Smooth muscle cell (in vitro differentiated cells): ENCODE results near the gene VPREB3. TPM values are rescaled to one million over a fixed set of nuclear protein-coding genes. Genes with fewer than 3 reads are reported as not detected.

Experiments
- DNase-seq: peaks from one replicate; lab custom pipeline; 2025; ENCODE audit not compliant: unreplicated experiment; lab: John Stamatoyannopoulos, UW
- H2AFZ ChIP-seq: fragments of 200-600 bp; sonication (generic); 2 replicates; pipeline ENCODE4 v1.6.0; 2016; ENCODE audit warnings: antibody characterized with exemption, low read depth, mild to moderate bottlenecking
- H3F3A ChIP-seq: fragments of 200-600 bp; sonication (generic); 2 replicates; pipeline ENCODE4 v1.6.0; 2017; ENCODE audit warnings: antibody characterized with exemption, low read depth
- H3K27ac ChIP-seq: fragments of 200-600 bp; sonication (generic); 2 replicates; pipeline ENCODE4 v1.5.1; 2016; ENCODE audit warnings: low read depth, mild to moderate bottlenecking
- H3K27me3 ChIP-seq: fragments of 200-600 bp; sonication (generic); 2 replicates; pipeline ENCODE4 v1.6.1; 2016; ENCODE audit warnings: low read depth, mild to moderate bottlenecking
- H3K36me3 ChIP-seq: fragments of 200-600 bp; sonication (generic); 2 replicates; pipeline ENCODE4 v1.5.1; 2016; ENCODE audit warnings: low read depth
- H3K4me1 ChIP-seq: fragments of 200-600 bp; sonication (generic); 2 replicates; pipeline ENCODE4 v1.5.1; 2016; ENCODE audit warnings: low read depth
- H3K4me2 ChIP-seq: fragments of 200-600 bp; sonication (generic); 2 replicates; pipeline ENCODE4 v1.6.0; 2016; ENCODE audit warnings: mild to moderate bottlenecking
- H3K4me3 ChIP-seq: fragments of 200-600 bp; sonication (generic); 2 replicates; pipeline ENCODE4 v1.5.1; 2016; ENCODE audit warnings: mild to moderate bottlenecking
- H3K79me2 ChIP-seq: fragments of 200-600 bp; sonication (generic); 2 replicates; pipeline ENCODE4 v1.6.0; 2016; ENCODE audit warnings: low read depth, mild to moderate bottlenecking
- H3K9ac ChIP-seq: fragments of 200-600 bp; sonication (generic); 2 replicates; pipeline ENCODE4 v1.6.0; 2016; ENCODE audit warnings: low read depth
- H3K9me3 ChIP-seq: fragments of 200-600 bp; sonication (generic); replicated peaks from 2 replicates; pipeline ENCODE4 v1.5.1; 2016; ENCODE audit warnings: low read depth
- H4K20me1 ChIP-seq: fragments of 200-600 bp; sonication (generic); 2 replicates; pipeline ENCODE4 v1.6.0; 2016; ENCODE audit warnings: low read depth
- WGBS: methylation state at CpG from one replicate; pipeline ENCODE4 v1.1.7; 2016; ENCODE audit warnings: low lambda C conversion rate; 5-methylcytosine and 5-hydroxymethylcytosine counted together
- polyA plus RNA-seq: library from polyadenylated mRNA; unstranded; fragments of >200 nt; fragmentation: Nextera tagmentation; extraction: Ambion mirVana; gene quantifications from 2 replicates; pipeline ENCODE4 v1.2.1, GENCODE V29; 2016
- total RNA-seq: library from RNA; depleted of rRNA; stranded (reverse); fragments of >200 nt; gene quantifications from 2 replicates; pipeline ENCODE4 v1.2.3, GENCODE V29; 2014
- TF ChIP-seq, protein P1 (sequence below): fragments of 200-600 bp; sonication (generic); IDR thresholded peaks from 2 replicates; pipeline ENCODE4 v1.5.1; 2017; ENCODE audit warnings: borderline replicate concordance, mild to moderate bottlenecking, antibody characterized with exemption; ENCODE audit not compliant: insufficient read depth, poor library complexity, severe bottlenecking

VPREB3 gene
- total and polyA plus RNA-seq, 2 experiments from 2014 or later = not detected

DNA sequence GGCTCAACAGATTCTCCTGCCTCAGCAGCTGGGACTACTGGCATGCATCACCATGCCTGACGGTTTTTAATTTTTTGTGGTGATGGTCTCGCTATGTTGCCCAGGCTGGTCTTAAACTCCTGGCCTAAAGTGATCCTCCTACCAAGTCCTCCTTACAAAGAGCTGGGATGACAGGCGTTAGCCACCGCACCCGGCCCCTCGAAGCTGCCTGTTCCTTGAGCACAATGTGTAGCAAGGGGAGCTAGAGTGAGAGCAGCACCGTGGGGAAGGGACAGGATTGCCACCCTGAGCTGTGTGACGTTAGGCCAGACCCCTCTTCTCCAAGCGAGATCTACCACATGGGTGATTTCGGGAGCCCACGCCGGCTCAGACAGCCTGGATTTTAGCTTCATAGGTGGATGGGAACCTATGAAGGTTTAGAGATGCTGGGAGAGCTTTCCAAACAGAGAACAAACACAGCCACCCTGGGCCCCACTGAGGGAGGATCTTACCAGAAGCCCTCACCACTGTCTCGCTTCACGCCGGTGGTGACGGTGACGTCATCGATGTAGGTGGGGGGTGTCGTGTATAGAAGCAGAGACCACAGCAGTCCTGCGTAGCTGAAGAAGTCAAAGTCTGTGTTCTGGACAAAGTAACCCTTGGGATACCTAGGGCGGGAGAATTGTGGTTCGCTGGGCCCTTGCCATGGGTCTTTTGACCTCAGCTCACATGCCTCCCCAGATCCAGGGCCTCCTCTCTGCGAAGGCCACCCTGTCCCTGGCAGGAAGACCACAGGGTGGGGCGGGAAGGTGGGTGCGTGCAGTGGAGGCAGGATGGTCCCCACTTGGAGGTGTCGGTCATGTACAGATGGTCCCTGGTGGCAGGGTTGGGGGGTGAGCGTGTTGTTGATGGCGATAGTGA, 40.3 kb downstream of the VPREB3 start:
- TF ChIP-seq, protein P1, sequence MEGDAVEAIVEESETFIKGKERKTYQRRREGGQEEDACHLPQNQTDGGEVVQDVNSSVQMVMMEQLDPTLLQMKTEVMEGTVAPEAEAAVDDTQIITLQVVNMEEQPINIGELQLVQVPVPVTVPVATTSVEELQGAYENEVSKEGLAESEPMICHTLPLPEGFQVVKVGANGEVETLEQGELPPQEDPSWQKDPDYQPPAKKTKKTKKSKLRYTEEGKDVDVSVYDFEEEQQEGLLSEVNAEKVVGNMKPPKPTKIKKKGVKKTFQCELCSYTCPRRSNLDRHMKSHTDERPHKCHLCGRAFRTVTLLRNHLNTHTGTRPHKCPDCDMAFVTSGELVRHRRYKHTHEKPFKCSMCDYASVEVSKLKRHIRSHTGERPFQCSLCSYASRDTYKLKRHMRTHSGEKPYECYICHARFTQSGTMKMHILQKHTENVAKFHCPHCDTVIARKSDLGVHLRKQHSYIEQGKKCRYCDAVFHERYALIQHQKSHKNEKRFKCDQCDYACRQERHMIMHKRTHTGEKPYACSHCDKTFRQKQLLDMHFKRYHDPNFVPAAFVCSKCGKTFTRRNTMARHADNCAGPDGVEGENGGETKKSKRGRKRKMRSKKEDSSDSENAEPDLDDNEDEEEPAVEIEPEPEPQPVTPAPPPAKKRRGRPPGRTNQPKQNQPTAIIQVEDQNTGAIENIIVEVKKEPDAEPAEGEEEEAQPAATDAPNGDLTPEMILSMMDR = no peak

GRCh38 chr22:23712256-23712655, 42.0 kb downstream of the VPREB3 start:
- TF ChIP-seq, protein P1 = no peak
- Histone ChIP-seq H3K4me1 (peaks cover 4% of the 10 kb centered on the region), H3K79me2 (peaks cover 11% of the 10 kb centered on the region), H3K36me3 (peaks cover 15% of the 10 kb centered on the region), H3F3A (no peaks in the 10 kb centered on the region), H3K4me2 (no peak overlapping the region), H2AFZ (no peak overlapping the region), H3K9ac (no peak overlapping the region), H3K27me3 (no peaks in the 10 kb centered on the region), H3K9me3 (no peaks in the 10 kb centered on the region), H4K20me1 (peaks cover 3% of the 10 kb centered on the region), H3K27ac (no peak overlapping the region), H3K4me3 (no peak overlapping the region)
- WGBS = 96% methylated on average over 12 of the region's 12 CpGs
- no peak for DNase-seq

More for the DNA sequence above, 40.3 kb downstream of the VPREB3 start:
- 92% methylated on average over 28 of the region's 28 CpGs for WGBS
- H3K9me3 ChIP-seq = no peaks in the 10 kb centered on the region
- no peak overlapping the region for H3K4me2 ChIP-seq
- no peak overlapping the region for H3K27ac ChIP-seq
- no peak overlapping the region for H3K9ac ChIP-seq
- no peak for DNase-seq
- peaks cover under 1% of the 10 kb centered on the region for H4K20me1 ChIP-seq
- H3K79me2 ChIP-seq = peaks cover 11% of the 10 kb centered on the region
- peaks cover 4% of the 10 kb centered on the region for H3K4me1 ChIP-seq
- no peak overlapping the region for H3K4me3 ChIP-seq
- H3F3A ChIP-seq = no peaks in the 10 kb centered on the region
- H2AFZ ChIP-seq = no peak overlapping the region
- H3K36me3 ChIP-seq = peaks cover 6% of the 10 kb centered on the region
- H3K27me3 ChIP-seq = no peaks in the 10 kb centered on the region

- H3K36me3 ChIP-seq = peaks cover 22% of the 10 kb centered on the region
- H4K20me1 ChIP-seq = peaks cover 14% of the 10 kb centered on the region
- 98% methylated on average over 2 of the region's 2 CpGs for WGBS
- H3K79me2 ChIP-seq = no peaks in the 10 kb centered on the region
- no peak overlapping the region for H3K9ac ChIP-seq
- H3K4me2 ChIP-seq = no peak overlapping the region
- no peaks in the 10 kb centered on the region for H3F3A ChIP-seq
- DNase-seq = no peak
- H3K4me1 ChIP-seq = no peaks in the 10 kb centered on the region
- TF ChIP-seq, protein P1 = no peak
- no peak overlapping the region for H2AFZ ChIP-seq
- H3K27me3 ChIP-seq = no peaks in the 10 kb centered on the region
- no peak overlapping the region for H3K27ac ChIP-seq
- no peak overlapping the region for H3K4me3 ChIP-seq
- no peaks in the 10 kb centered on the region for H3K9me3 ChIP-seq
These were observed 45.1 kb downstream of the VPREB3 start for GRCh38 chr22:23709107-23709506.
